Adrenal gland (tissue), 12 donors: ENCODE measurements around the gene LY86. TPM values are rescaled to one million over a fixed set of nuclear protein-coding genes. Genes with fewer than 3 reads are reported as not detected.

Experiments used
- DNase-seq, 7 donors: peaks; one replicate each; pipeline ENCODE4 v3.0.0-alpha.2; 2019 to 2020
- H3K27ac ChIP-seq, 5 donors: fragments of 200-600 bp; sonication (generic) in 4 of 5; 1 replicate in 3 of 5; 2 replicates in 2 of 5; pipeline versions ENCODE4 v1.5.1 to v1.8.0; 2016 to 2020; ENCODE audit warnings: mild to moderate bottlenecking in 1 of 5
- H3K27me3 ChIP-seq: fragments of 200-600 bp; 2 replicates; pipeline ENCODE4 v1.8.0; 2021
- H3K36me3 ChIP-seq, 2 donors: fragments of 200-600 bp; replicated peaks in 1 of 2; 1 replicate in 1 of 2; 2 replicates in 1 of 2; pipeline versions ENCODE4 v1.5.1 to v1.8.0; 2018 to 2022
- H3K4me1 ChIP-seq, 2 donors: fragments of 200-600 bp; replicated peaks in 1 of 2; 1 replicate in 1 of 2; 2 replicates in 1 of 2; pipeline versions ENCODE4 v1.5.1 to v1.8.0; 2018 to 2021
- H3K4me3 ChIP-seq, 4 donors: fragments of 200-600 bp; sonication (generic) in 3 of 4; one replicate each; pipeline ENCODE4 v1.5.1; 2016 to 2018
- H3K9me3 ChIP-seq, 3 donors: fragments of 200-600 bp; sonication (generic) in 1 of 3; replicated peaks in 1 of 3; 1 replicate in 2 of 3; 2 replicates in 1 of 3; pipeline versions ENCODE4 v1.5.1 to v1.8.0; 2016 to 2021
- POLR2A ChIP-seq, 2 donors: fragments of 450-650 bp; IDR thresholded peaks; one replicate each; pipeline ENCODE4 v1.6.1; 2017; ENCODE audit warnings: antibody characterized with exemption in 2 of 2, mild to moderate bottlenecking in 2 of 2, moderate library complexity in 1 of 2
- WGBS, 4 donors: extraction: QIAGEN DNeasy Blood & Tissue Kit in 2 of 4; methylation state at CpG; one replicate each; pipeline versions ENCODE4 v1.1.5 to v1.1.7; 2013 to 2017; 5-methylcytosine and 5-hydroxymethylcytosine counted together
- intact Hi-C, 2 donors: fragments of 100-400 bp; cut with DNase I; formaldehyde crosslinking; loops; one replicate each; pipeline versions ENCODE4 v1.14.1 to v1.15.0; 2022 to 2023
- polyA plus RNA-seq, 3 donors: library from polyadenylated mRNA; stranded (reverse); fragments of 200-250 nt in 2 of 3; fragments of 350-450 nt in 1 of 3; fragmentation: Illumina TruSeq in 1 of 3; extraction: RNeasy Lipid Tissue Mini Kit (QIAGEN cat#74804) in 1 of 3; gene quantifications; one replicate each; pipeline ENCODE4 v1.2.3, GENCODE V29; 2013 to 2014
- total RNA-seq, 9 donors: library from RNA; depleted of rRNA in 4 of 9; stranded (reverse); fragments of >200 nt in 4 of 9; fragments of 120-200 nt in 1 of 9; fragmentation: NEBNext Ultra II Directional in 1 of 9; extraction: Animal tissue kit (Norgen Biotek cat#: 25700) in 1 of 9; gene quantifications; one replicate each; pipeline versions ENCODE4 v1.1.0 to v1.2.4, GENCODE V29; 2013 to 2023
- TF ChIP-seq, protein P1 (sequence below), 6 experiments: fragments of 450-650 bp in 4 of 6; fragments of 200-600 bp in 2 of 6; sonication (generic) in 1 of 6; IDR thresholded peaks; 1 replicate in 5 of 6; 2 replicates in 1 of 6; pipeline versions ENCODE4 v1.5.1 to v1.8.0; 2016 to 2021; ENCODE audit warnings: antibody characterized with exemption in 6 of 6, mild to moderate bottlenecking in 2 of 6, moderate library complexity in 1 of 6
- donor health status: healthy with polysubstance abuse.
- donor health status: Bipolar disorder and iron deficiency.
- donor health status: DM: yes; HTN: yes; CAD: no.
- donor health status: DM: no; HTN: no; CAD: no.
- donor health status: DM: no; HTN: no; CAD: no.
- donor health status: DM: yes; HTN: yes; CAD: no.

The LY86 gene
- total and polyA plus RNA-seq, 12 donors, result 0.60 to 25.7 (median 7.1) TPM

DNA sequence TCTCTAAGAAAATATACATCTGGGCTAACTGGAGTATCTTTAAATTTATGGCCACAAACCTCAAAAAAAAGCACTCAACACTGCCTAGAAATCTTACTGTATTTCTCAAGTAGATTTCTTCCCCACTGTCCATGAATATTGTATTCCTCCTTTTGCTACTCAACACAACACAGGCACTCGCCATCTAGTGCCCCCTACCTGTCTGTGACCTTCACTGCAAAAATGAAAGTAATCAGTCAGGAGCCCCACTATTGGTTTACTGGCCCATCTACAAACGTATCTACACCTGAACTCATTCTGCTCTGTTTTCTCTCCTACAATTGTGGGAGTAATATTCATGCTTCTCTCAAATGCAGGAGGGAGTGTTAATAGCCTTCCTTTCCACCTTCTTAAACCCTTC lies 58.3 kb downstream of the LY86 start:
- TF ChIP-seq POLR2A (IDR thresholded peaks at IDR 0.05), result no peak
- TF ChIP-seq, protein P1, sequence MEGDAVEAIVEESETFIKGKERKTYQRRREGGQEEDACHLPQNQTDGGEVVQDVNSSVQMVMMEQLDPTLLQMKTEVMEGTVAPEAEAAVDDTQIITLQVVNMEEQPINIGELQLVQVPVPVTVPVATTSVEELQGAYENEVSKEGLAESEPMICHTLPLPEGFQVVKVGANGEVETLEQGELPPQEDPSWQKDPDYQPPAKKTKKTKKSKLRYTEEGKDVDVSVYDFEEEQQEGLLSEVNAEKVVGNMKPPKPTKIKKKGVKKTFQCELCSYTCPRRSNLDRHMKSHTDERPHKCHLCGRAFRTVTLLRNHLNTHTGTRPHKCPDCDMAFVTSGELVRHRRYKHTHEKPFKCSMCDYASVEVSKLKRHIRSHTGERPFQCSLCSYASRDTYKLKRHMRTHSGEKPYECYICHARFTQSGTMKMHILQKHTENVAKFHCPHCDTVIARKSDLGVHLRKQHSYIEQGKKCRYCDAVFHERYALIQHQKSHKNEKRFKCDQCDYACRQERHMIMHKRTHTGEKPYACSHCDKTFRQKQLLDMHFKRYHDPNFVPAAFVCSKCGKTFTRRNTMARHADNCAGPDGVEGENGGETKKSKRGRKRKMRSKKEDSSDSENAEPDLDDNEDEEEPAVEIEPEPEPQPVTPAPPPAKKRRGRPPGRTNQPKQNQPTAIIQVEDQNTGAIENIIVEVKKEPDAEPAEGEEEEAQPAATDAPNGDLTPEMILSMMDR (IDR thresholded peaks at IDR 0.05), result no peak
- WGBS, 4 donors, result 47 to 64% (median 58%) methylated on average over 2 of the region's 2 CpGs
- DNase-seq, result no peak
- intact Hi-C loops, result no loop called here
- Histone ChIP-seq H3K27ac (no peak overlapping the region), H3K27me3 (no peaks in the 10 kb centered on the region), H3K9me3 (no peaks in the 10 kb centered on the region), H3K4me1 (no peaks in the 10 kb centered on the region), H3K4me3 (no peak overlapping the region), H3K36me3 (no peaks in the 10 kb centered on the region)

DNA sequence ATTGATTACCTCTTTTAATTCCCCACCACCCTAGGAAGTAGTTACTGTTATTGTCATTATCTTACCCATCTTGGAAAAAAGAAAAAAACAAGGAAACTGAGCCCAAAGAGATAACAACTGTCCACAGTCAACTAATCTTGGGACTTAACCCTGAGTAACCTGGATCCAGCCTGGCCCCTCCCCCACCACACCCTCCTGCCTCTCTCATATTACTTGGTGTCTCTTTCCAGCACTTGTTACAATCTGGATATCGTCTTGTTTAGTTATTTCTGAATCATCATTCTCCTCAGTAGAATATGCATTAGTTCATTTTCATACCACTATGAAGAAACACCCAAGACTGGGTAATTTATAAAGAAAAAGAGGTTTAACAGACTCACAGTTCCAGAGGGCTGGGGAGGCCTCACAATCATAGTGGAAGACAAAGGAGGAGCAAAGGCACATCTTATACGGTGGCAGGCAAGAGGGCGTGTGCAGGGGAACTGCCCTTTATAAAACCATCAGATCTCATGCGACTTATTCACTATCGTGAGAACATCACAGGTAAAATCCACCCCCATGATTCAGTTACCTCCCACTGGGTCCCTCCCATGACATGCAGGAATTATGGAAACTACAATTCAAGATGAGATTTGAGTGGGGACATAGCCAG lies 60.3 kb downstream of the LY86 start:
- H3K36me3 ChIP-seq, result no peaks in the 10 kb centered on the region
- no peak overlapping the region for H3K4me3 ChIP-seq
- no peaks in the 10 kb centered on the region for H3K9me3 ChIP-seq
- H3K4me1 ChIP-seq, result no peaks in the 10 kb centered on the region
- intact Hi-C loops, result no loop called here
- no peak overlapping the region for H3K27ac ChIP-seq
- TF ChIP-seq POLR2A (IDR thresholded peaks at IDR 0.05), result no peak
- TF ChIP-seq, protein P1 (IDR thresholded peaks at IDR 0.05), result no peak
- WGBS, 4 donors, result 86 to 95% (median 91%) methylated on average over 5 of the region's 5 CpGs
- no peak for DNase-seq
- H3K27me3 ChIP-seq, result no peaks in the 10 kb centered on the region

DNA sequence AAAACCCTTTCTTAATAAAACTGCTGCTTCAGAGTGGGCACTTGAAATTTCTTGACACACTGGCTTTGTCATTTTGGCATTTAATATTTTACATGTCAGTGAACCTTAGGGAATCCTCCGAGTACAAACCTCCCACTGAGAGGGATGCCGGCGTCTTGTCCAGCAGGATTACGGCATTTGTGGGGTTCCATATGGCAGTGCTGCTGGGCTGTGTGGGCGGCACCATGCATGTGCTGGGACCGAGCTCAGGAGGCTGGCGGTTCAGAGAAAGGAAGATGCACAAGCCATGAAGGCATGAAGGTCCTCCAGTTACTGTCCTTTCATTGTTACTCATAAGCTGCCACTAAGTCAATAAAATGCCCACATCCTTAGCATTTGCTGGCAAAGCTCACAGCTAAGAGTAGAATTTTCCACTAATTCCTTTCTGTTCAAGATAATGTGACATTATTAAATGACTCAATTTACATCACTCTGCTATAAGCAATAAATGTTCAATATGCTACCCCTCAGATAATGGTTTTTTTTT lies 61.4 kb downstream of the LY86 start:
- H3K27ac ChIP-seq, result no peak overlapping the region
- WGBS, 4 donors, result 85 to 97% (median 93%) methylated on average over 6 to 7 of the region's 7 CpGs
- TF ChIP-seq, protein P1 (IDR thresholded peaks at IDR 0.05), result no peak
- TF ChIP-seq POLR2A (IDR thresholded peaks at IDR 0.05), result no peak
- no peaks in the 10 kb centered on the region for H3K9me3 ChIP-seq
- H3K36me3 ChIP-seq, result no peaks in the 10 kb centered on the region
- intact Hi-C loops, result no loop called here
- H3K4me1 ChIP-seq, result no peaks in the 10 kb centered on the region
- no peaks in the 10 kb centered on the region for H3K27me3 ChIP-seq
- DNase-seq, result no peak
- H3K4me3 ChIP-seq, result no peak overlapping the region

DNA sequence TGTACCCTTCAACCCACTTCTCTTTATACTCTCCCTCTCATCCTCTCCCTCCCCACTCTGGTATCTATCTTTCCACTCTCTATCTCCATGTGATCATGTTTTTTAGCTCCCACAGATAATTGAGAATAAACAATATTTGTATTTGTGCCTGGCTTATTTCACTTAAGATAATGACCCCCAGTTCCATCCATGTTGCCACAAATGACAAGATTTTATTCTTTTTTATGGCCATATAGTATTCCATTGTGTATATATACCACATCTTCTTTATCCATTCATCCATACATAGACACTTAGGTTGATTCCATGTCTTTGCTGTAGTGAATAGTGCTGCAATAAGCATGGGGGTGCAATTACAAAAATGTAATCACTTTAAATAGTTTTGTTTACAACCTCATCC lies 62.3 kb downstream of the LY86 start:
- no peak for TF ChIP-seq POLR2A (IDR thresholded peaks at IDR 0.05)
- TF ChIP-seq, protein P1 (IDR thresholded peaks at IDR 0.05), result no peak
- H3K4me1 ChIP-seq, result peaks cover 0 to 3% of the 10 kb centered on the region in 2 donors
- intact Hi-C loops, result no loop called here
- DNase-seq, result no peak
- no peak overlapping the region for H3K27ac ChIP-seq
- H3K36me3 ChIP-seq, result no peaks in the 10 kb centered on the region
- no peaks in the 10 kb centered on the region for H3K27me3 ChIP-seq
- no peak overlapping the region for H3K4me3 ChIP-seq
- no peaks in the 10 kb centered on the region for H3K9me3 ChIP-seq
